HL-60 (cell line): ENCODE measurements around the gene GAB1.

Source experiments
- DNase-seq, 2 experiments: peaks; one replicate each; pipeline ENCODE4 v3.0.0-alpha.2; 2010 to 2020; ENCODE audit warnings: low read depth in 1 of 2, low spot score in 1 of 2
- H3K27ac ChIP-seq: fragments of 250-450 bp; sonication (Bioruptor Pico); replicated peaks from 2 replicates; pipeline ENCODE4 v1.5.1; 2020; ENCODE audit warnings: mild to moderate bottlenecking, moderate library complexity
- H3K27me3 ChIP-seq: fragments of 250-450 bp; sonication (Bioruptor Pico); 2 replicates; pipeline ENCODE4 v1.5.1; 2021; ENCODE audit warnings: mild to moderate bottlenecking, moderate library complexity; ENCODE audit not compliant: insufficient read depth, poor library complexity, severe bottlenecking
- H3K4me3 ChIP-seq: replicated peaks from 2 replicates; pipeline ENCODE4 v1.5.1; 2011; ENCODE audit warnings: mild to moderate bottlenecking, control low read depth, low read length; ENCODE audit not compliant: insufficient read depth
- CTCF ChIP-seq: IDR thresholded peaks from one replicate; pipeline ENCODE4 v1.5.1; 2011; ENCODE audit warnings: low read length, control low read depth, inconsistent platforms; ENCODE audit not compliant: insufficient read depth
- GABPA ChIP-seq: IDR thresholded peaks from 2 replicates; pipeline ENCODE4 v1.6.1; 2012; ENCODE audit warnings: low read depth
- POLR2AphosphoS5 ChIP-seq: IDR thresholded peaks from 2 replicates; pipeline ENCODE4 v1.6.1; 2012; ENCODE audit warnings: low read depth
- REST ChIP-seq: IDR thresholded peaks from 2 replicates; pipeline ENCODE4 v1.6.1; 2012; ENCODE audit warnings: low read depth; ENCODE audit not compliant: insufficient replicate concordance
- SPI1 ChIP-seq: IDR thresholded peaks from 2 replicates; pipeline ENCODE4 v1.6.1; 2012; ENCODE audit warnings: low read depth, mild to moderate bottlenecking, borderline replicate concordance

The GAB1 gene

GRCh38 chr4:143403553-143403820, 66.8 kb downstream of the GAB1 start:
- no peak for TF ChIP-seq SPI1
- no peak for TF ChIP-seq REST
- no peak for TF ChIP-seq CTCF
- no peak for TF ChIP-seq GABPA
- TF ChIP-seq POLR2AphosphoS5, result no peak
- Histone ChIP-seq H3K4me3 (no peak overlapping the region), H3K27ac (no peak overlapping the region), H3K27me3 (no peaks in the 10 kb centered on the region)
- DNase-seq, result no peak

GRCh38 chr4:143404555-143404954, 67.9 kb downstream of the GAB1 start:
- TF ChIP-seq GABPA (no peak), CTCF (no peak)
- Histone ChIP-seq H3K4me3 (no peak overlapping the region), H3K27me3 (no peaks in the 10 kb centered on the region), H3K27ac (no peak overlapping the region)
- no peak for DNase-seq

- no peak overlapping the region for H3K4me3 ChIP-seq
- H3K27me3 ChIP-seq, result no peaks in the 10 kb centered on the region
- no peak for TF ChIP-seq SPI1
- no peak for TF ChIP-seq GABPA
- no peak for TF ChIP-seq POLR2AphosphoS5
- TF ChIP-seq CTCF, result no peak
- no peak for TF ChIP-seq REST
- no peak overlapping the region for H3K27ac ChIP-seq
- no peak for DNase-seq
These were observed 68.5 kb downstream of the GAB1 start for GRCh38 chr4:143405075-143405730.

- TF ChIP-seq CTCF (no peak), POLR2AphosphoS5 (no peak), GABPA (no peak), SPI1 (no peak), REST (no peak)
- DNase-seq, result peak in 1 of 2 experiments; percentile 28
- Histone ChIP-seq H3K27ac (no peak overlapping the region), H3K4me3 (no peak overlapping the region), H3K27me3 (no peaks in the 10 kb centered on the region)
These were observed 69.8 kb downstream of the GAB1 start for GRCh38 chr4:143406523-143406922.
